ENCODE measurements around the gene DCHS1.
A peak's percentile ranks its signal among the peaks of the same experiment; 100 is the strongest.

DCHS1 gene

DNA sequence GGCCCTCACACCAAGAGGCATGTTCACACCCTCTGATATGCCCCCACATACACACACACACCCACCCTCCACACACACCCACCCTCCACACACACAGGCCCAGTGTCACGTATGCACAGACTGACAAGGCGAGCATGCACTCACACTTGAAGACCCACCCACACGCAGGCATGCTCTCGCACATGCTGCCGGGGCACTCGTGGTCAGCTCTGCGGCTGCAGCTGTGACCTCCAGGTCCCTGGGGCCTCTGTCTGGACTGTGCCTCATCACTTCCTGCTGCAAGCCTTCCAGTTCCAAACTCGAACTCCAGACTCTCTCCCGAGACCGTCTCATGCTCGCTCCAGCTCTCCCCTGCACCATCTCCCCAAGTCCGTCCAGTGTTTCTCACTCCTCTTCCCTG lies 9.5 kb downstream of the DCHS1 start:
- DNase-seq: peak; percentile 61

DNA sequence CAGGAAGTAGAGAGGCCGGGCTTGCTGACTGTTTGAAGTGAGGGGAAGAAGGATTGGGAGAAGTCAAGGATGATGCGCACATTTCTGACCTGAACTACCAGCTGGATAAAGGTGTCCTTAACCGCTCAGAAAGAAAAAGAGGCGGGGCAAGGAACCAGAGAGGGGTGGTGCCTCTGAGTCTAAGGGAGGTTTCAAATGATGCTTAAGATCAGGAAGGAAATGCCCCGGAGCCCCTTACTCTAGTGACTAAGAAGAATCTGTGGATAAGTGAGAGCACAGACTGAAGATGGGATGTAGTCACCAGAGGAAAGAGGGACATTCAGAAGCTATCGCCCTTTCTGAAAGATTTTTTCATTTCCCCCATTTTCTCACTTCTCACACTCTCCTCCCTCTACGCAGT lies 12.7 kb downstream of the DCHS1 start:
- DNase-seq: no peak

DNA sequence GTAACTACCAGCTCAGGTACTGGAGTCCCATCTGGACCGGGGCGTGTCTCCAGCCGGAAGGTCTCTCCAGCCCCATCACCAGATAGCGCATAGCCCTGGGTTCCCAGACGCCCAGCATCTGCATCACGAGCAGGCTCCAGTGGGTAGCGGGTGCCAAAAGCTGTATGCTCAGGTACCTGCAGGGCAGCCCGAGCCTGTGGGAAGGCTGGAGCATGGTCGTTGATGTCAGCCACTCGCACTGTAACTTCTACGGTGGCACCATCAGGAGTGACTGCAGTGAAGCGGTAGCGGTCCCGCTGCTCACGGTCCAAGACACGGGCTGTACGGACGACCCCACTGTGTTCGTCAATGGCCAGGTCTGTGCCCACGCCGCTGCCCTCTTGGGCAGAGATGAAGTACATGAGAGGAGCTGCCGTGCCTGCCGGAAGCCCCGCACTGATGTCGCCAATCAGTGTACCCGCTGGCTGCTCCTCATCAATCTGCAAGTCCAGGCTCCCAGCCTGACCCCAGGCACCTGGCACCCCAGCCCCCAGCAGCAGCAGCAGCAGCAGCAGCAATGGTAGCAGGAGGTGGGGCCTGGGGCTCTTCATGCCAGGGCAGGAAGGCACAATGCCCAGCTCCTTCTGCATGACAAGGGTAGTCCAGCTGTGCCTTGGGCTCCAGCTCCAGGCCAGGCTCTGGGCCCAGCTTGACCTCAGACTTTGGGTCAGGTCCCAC lies 14.5 kb downstream of the DCHS1 start:
- DNase-seq: no peak

DNA sequence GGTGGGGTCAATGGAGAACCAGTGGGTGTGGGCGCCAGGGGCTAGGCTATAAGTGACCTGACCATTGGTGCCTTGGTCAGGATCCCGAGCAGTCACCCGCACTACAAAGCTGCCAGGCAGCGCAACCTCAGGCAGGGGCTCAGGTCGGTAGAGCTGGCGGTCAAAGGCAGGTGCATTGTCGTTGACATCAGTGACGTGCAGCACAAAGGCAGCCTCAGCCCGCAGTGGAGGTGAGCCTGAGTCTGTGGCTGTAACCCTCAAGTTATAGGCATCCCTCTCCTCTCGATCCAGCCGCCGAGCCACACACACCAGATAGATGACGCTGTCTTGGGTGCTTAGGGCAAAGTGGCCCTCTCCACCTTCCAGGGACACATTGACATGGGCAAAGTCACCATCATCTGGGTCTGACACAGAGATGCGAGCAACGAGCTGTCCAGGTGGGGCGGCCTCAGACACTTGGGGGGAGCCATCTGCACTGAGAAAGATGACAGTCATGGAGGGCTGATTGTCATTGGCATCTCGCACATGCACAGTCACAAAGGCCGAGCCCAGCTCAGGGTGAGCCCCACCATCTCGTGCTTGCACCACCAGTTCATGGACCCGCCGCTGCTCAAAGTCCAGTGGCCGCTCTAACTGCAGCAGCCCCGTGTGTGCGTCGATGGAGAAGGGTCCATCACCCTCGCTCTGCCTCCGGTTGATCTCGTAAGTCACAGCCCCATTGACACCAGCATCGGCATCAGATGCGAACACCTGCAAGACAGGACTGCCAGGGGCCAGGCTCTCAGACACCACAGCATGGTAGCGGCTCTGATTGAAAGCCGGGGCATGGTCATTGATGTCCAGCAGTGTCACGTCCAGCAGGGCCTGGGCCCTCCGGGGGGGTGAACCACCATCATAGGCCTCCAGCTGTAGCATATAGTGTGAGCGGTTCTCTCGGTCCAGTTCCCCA lies 15.3 kb downstream of the DCHS1 start:
- no peak for DNase-seq

DNA sequence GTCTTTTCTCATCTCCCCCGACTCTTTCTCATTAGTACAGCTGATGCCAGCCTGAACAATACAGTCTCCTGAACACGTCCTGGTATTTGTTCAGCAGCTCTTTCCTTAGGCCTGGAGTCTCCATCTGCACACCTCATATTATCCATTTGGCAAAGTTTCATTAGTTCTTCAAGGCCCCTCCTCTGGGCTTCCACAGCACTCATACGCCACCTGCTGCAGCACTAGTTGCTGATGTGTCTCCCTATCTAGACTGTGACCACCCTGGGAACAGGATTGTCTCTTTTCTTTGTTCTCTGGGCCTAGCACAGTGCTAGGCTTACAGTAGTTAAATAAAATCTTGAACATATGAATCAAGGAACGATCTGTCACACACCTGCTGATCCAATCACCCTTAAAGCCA lies 17.2 kb downstream of the DCHS1 start:
- DNase-seq: no peak

DNA sequence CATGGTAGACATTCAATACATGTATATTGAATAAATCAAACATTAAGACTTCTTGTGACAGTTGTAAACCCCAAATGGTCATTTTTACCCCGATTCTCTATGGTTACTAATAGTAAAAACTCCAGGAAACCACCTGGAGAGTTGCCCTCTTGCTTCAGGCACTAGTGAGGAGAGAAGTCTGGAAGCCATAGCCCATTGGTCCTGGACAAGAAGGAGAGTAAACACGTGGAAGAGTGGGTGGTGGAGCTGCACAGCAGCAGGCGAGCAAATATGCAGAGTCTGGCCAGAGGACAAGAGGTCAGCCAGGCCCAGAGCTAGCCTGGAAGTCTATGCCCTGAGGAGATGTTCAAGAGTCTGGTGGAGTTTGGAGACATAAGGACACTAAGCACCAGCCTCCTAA lies 17.7 kb downstream of the DCHS1 start:
- no peak for DNase-seq

DNA sequence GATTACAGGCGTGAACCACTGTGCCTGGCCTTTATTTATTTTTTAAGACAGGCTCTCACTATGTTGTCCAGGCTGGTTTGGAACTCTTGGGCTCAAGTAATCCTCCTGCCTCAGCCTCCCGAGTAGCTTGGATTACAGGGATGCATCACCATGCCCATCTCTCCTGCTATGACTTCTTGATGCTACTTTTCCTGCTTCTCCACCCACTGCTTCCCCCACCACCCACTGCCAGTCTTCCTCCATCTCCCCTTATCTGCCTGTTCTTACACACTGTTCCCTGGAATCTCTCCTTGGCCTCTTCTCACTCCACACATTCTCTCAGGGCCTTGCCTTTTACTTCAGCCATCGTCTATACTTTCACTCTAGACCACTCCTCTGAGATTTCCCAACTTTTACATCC lies 19.1 kb downstream of the DCHS1 start:
- no peak for DNase-seq

DNA sequence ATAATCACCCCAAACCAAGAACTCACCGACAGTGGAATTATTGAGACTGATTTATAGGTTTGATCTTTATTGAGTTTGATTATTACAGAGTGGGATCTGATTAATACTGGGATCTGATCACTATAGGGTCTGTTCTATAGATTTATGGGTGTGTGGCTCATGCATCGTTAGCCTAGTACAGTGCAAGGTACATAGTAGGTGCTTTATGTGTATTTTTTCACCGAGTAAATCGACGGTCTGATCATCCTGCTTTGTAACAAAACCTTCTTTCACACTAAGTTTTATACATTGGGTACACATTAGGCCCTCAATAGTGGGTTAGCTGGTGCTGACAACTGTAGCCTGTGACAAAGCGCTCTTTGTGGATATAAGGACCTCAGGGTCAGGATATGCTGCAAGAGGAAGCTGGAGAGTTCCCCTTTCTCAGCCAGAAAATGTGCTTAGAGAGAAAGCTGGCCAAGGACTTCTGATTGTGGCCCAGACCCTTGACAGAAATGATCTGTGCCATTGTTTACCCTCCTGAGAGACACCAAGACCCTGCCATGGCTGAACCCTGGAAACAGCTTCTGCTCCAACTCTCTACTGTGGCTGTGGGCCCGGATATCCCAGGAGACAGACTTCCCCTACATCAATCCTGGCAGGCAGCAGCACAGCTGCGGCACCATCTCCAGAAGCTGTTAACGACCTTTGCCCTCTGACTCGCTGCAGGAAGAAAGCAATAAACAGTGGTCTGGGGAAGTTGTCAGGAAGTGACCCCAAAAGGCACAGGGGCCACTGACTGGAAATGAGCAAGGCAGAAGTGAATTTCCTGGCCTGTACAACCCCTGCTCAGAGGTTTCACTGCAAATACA lies 20.3 kb downstream of the DCHS1 start:
- peak; percentile 69 for DNase-seq

DNA sequence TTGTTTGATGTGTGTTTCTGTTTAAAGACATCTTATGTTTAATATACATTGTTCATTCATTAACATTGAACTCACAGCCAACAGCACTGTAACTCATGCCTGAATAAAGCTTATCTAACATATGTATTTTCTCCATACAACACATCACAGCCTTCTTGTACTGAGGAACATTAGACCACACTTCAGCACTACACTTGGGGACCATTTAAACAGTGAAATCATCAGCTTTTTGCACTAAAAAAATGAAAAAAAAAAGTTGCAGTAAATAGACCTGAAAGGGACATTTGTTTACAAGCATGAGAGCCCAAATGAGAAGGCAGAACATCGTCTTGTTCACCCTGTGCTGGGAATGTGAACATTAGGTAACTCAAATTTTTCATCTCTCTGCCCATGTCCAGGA lies 21.1 kb downstream of the DCHS1 start:
- no peak for DNase-seq

DNA sequence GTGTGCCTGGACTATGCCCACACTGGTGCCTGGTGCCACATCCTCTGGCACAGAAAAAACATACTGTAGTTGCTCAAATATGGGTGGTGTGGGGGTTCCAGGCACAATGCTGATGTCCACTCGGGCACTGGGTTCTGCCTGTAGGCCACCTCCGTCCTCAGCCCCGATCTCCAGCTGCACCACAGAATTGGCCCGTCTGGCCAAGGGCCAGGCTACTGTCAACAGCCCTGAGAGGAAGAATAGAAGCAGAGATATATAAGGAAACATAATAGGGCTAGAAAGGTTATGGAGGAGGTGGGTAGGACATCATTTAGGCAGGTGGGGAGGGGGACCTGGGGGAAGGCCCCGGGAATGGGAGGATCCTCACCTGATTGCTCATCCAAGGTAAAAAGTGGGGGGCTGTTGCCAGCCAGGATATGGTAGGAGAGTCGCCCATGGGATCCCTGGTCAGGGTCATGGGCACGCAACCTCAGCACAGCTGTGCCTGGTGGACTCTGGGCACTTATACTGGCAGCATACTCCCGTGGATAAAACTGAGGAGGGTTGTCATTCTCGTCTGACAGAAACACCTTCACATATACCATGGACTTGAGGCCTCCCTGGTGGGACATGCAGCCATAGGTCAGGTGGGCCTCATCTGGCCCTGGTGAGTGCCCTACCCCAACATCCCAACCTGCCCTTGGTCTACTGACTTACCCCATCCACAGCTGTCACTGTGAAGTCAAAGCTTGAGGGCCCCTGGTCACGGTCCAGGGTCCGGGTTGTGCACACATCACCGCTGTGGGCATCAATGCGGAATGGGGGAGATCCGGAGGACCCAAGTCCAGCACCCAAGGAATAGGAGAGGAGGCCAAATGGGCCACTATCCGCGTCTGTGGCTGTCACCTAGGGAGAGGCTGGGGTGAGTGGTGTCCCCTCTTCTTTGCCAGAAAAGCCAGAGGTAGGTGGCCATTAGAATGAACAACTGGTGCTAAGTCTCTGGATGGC lies 21.9 kb downstream of the DCHS1 start:
- DNase-seq: no peak

DNA sequence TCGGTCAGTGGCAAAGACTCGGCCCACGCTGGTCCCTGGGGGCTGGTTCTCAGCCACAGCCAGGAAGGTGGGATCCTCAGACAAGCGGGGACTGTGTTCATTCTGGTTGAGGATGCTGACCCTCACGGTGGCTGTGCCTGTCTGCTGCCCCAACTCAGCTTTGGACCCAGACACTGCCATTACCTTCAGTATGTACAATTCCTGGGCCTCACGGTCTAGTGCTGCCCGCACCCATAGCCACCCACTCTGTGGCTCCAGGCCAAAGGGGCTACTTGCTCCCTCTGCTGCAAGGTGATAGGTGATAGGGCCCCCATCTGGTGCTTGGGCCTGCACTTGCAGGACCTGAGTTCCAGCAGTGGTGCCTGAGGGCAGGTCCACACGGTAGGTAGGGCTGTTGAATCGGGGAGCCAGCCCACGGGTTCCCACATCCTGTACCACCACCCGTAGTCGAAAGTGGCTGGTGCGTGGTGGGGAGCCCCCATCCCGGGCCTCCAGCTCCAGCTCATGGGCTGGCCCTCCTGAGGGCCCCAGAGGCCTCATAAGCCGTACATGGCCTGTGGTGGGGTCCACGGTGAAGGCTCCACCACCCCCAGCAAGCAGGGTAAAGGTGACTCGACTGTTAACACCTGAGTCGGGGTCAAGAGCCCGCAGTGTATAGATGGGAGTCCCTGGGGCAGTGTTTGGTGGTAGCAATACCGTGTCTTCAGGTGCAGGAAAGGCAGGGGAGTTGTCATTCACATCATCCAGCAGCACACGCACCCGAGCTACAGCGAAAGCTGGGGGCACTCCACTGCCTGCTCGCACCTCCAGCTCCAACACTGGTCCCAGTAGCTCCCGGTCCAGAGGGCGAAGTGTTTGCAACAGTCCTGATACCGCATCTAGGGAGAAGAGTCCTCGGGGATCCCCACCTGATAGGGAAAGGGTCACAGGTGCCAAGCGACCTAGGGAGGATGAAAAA lies 23.2 kb downstream of the DCHS1 start:
- DNase-seq: no peak

DNA sequence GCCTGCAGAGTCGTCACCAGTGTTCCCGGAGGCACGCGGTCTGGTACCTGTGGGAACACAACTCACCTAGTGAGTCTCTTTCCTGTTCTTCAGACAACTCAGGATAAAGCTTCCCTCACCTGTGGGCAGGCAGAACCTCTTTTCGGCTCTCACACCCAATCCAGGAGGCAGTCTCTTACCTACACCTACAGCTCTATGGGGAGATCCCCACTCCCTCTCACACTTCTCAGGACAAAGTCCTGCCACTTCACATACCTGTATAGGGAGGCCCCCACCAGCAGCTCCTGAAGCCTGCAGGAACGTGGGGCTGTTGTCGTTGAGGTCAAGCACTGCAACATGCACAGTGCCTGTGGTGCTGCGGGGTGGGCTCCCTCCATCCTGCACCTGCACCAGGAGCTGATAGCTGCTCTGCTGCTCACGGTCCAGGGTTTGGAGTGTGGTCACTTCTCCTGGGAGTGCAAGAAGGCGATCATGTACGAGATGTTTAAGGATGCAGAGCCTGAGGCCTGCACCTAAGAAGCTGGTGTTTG lies 24.2 kb downstream of the DCHS1 start:
- DNase-seq: no peak

DNA sequence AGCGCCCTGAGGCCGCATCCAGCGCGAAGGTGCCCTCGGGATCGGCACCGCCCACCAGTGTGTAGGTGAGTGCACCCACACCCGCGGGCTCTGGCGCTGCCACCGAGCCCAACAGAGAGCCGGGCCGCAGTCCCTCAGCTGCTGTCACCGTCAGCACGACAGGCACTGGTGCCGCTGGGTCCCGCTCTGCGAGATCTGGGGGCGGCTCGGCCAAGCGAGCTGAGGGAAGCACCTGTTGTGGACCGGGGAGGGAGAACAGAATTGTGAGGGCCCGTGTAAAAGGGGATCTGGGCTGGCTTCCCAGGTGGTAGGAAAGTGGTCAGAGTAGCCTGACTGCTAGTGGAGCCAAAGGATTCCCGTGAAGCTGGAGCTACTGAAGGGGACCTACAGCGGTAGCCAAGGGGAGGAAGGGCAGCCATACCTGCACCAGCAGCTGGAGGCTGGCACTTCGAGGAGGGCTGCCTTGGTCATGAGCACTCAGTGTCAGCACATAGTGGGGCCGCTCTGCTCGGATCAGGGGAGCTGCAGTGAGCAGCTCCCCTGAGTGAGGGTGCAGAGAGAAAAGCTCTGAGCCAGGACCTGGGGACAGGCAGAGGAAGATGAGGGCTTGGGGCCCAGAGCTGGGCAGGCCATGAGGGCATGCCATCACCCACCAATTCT lies 24.8 kb downstream of the DCHS1 start:
- no peak for DNase-seq

DNA sequence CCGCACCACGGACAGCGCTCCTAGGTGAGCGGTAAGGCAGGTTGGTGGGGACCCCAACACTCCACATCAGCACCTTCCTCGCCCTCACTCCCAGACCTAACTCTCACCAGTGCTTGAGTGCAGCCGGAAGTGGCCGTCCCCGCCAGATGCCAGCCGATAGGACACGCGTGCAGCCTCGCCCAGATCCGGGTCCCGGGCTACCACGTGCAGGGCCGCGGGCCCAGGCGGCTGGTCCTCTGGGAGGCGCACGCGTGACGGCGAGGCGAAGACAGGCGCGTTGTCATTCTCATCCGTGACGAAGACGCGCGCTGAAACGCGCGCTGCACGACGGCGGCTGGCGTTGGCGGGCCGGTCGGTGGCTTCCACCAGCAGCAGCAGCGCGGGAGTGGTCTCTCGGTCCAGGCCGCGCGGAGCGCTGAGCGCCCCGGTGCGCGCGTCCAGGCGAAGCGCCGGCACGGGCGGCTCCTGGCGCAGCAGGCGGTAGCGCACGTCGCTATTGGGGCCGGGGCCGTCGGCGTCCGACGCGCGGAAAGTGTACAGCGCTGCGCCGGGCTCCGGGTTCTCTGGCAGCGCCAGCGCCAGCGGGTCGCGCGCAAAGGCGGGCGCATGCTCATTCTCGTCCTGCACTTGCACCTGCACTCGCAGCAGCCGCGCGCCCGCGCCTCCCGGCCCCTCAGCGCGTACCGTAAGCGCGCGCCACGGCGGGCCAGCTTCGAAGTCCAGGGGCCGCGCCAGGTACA lies 25.5 kb downstream of the DCHS1 start:
- no peak for DNase-seq

DNA sequence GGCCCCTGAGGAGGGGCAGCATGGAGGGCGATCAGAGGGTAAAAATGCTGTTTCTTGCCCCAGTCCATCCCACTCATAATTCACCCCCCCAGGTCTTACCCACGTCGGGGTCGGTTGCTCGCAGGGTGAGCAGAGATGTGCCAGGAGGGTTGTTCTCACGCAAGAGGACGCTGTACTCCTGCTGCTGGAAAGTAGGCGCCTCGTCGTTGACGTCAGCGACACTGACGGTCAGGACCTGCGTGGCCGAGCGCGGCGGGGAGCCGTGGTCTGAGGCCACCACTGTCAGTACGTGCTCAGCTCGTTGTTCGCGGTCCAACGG lies 26.1 kb downstream of the DCHS1 start:
- no peak for DNase-seq

DNA sequence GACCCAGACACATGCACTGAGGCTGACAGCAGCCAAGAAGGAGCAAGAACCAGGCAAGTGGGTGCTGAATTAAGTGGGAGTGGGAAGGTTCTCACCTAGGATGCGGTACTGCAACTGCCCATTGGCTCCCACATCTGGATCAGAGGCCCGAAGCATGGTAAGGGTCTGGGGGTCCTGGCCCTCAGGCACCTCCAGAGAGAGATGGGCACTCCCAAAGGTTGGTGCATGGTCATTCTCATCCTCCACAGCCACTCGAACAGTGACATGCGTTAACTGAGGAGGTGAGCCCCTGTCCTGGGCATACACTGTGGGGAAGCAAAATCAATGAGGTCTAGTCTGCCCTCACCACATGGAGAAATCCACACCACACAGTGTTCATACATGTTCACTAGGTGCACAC lies 27.1 kb downstream of the DCHS1 start:
- no peak for DNase-seq

DNA sequence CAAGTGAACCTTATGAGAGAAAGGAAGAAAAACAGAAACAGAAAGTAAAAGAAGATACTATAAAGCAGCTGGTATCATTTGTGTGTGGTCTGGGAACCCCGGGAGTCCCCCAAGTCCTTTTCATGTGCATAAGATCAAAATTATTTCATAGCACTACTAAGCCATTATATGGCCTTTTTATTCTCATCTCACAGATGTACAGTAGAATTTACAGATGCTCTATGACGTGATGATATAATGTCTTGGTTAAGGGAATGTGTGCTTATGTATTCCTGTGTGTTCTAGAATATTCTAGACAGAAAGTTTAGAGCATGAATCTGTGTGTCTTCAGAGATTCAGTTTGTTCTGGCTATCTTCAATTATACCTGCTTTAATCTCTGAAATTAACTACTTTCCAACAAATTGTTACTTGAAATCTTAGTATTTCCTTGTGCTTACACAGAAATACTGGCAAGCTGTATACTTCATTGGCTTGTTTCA lies 27.8 kb downstream of the DCHS1 start:
- DNase-seq: no peak

DNA sequence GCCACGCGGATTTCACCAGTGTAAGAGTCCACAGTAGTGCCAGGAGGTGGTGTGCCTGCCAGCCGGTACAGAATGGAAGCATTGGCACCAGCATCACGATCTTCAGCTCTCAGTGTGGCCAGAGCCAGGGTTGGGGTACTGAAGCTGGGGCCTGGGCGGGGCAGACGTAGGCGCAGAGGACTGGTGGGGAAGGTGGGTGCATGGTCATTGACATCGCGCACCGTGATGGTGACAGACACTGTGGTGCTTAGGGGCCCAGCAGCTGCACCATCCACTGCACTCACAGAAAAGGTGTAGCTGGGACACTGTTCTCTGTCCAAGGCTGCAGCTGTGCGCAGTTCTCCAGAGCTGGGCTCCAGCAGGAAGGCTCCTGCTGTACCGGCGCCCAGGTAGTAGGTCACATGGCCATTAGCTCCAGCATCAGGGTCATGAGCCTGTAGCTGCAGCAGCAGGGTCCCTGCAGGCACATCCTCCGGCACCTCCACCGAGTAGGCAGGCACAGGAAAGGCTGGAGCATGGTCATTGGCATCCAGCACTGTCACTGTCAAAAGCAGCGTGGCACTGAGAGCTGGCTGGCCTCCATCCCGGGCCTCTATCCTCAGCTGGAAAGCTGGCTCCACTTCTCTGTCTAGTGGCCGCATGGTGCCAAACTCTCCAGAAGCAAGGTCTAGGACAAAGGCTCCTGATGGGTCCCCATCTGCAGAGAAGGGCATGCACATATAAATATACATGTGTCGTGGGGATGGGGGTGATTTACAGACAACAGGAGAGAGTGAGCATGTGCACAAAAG lies 28.4 kb downstream of the DCHS1 start:
- no peak for DNase-seq
